ENCODE measurements around the gene ATRAID.

Gene ATRAID

GRCh38 chr2:27221166-27221565 lies 9.3 kb downstream of the ATRAID start:
- Histone ChIP-seq H3K4me3 (ENCODE audit: insufficient read depth, low read length, poor library complexity, severe bottlenecking) (no peak overlapping the region), H3K9me3 (ENCODE audit: insufficient read depth, low read length) (no peaks in the 10 kb centered on the region), H3K27me3 (ENCODE audit: low read length) (no peaks in the 10 kb centered on the region), H4K20me1 (ENCODE audit: low read depth, low read length) (no peaks in the 10 kb centered on the region), H2AFZ (ENCODE audit: low read depth, low read length, severe bottlenecking) (no peak overlapping the region), H3K9me2 (replicated peaks; ENCODE audit: insufficient read depth, low read length) (no peaks in the 10 kb centered on the region), H3K36me3 (ENCODE audit: low read length) (peaks cover 23% of the 10 kb centered on the region), H3K9ac (ENCODE audit: low read length) (no peak overlapping the region), H3K79me2 (ENCODE audit: insufficient read depth, low read length) (peaks cover 43% of the 10 kb centered on the region), H3K27ac (ENCODE audit: low read depth, low read length) (no peak overlapping the region), H3K4me2 (ENCODE audit: low read depth, low read length, poor library complexity, severe bottlenecking) (no peak overlapping the region), H3F3A (ENCODE audit: insufficient read depth) (peaks cover 3% of the 10 kb centered on the region; the same call in 1 of the 2 replicates)
- TF ChIP-seq EZH2phosphoT487 (conservative IDR thresholded peaks at IDR 0.05; ENCODE audit: low read length) (no peak), CTCF (IDR thresholded peaks at IDR 0.05; ENCODE audit: insufficient read depth, low read length, poor library complexity, severe bottlenecking) (no peak)

GRCh38 chr2:27222407-27222806 lies 10.6 kb downstream of the ATRAID start:
- Histone ChIP-seq H2AFZ (ENCODE audit: low read depth, low read length, severe bottlenecking) (no peak overlapping the region), H3K4me2 (ENCODE audit: low read depth, low read length, poor library complexity, severe bottlenecking) (no peak overlapping the region), H3K9me3 (ENCODE audit: insufficient read depth, low read length) (no peaks in the 10 kb centered on the region), H3K9me2 (replicated peaks; ENCODE audit: insufficient read depth, low read length) (no peaks in the 10 kb centered on the region), H3K79me2 (ENCODE audit: insufficient read depth, low read length) (peaks cover 41% of the 10 kb centered on the region), H3K9ac (ENCODE audit: low read length) (no peak overlapping the region), H4K20me1 (ENCODE audit: low read depth, low read length) (no peaks in the 10 kb centered on the region), H3K27ac (ENCODE audit: low read depth, low read length) (no peak overlapping the region), H3F3A (ENCODE audit: insufficient read depth) (no peaks in the 10 kb centered on the region; the same call in 1 of the 2 replicates), H3K36me3 (ENCODE audit: low read length) (peaks cover 28% of the 10 kb centered on the region; the same call in 1 of the 2 replicates), H3K4me3 (ENCODE audit: insufficient read depth, low read length, poor library complexity, severe bottlenecking) (no peak overlapping the region), H3K27me3 (ENCODE audit: low read length) (no peaks in the 10 kb centered on the region)
- TF ChIP-seq CTCF (IDR thresholded peaks at IDR 0.05; ENCODE audit: insufficient read depth, low read length, poor library complexity, severe bottlenecking): no peak
- TF ChIP-seq EZH2phosphoT487 (conservative IDR thresholded peaks at IDR 0.05; ENCODE audit: low read length): no peak

- no peak for TF ChIP-seq EZH2phosphoT487 (conservative IDR thresholded peaks at IDR 0.05; ENCODE audit: low read length)
- no peak for TF ChIP-seq CTCF (IDR thresholded peaks at IDR 0.05; ENCODE audit: insufficient read depth, low read length, poor library complexity, severe bottlenecking)
- H3K9me2 ChIP-seq (replicated peaks; ENCODE audit: insufficient read depth, low read length): no peaks in the 10 kb centered on the region
- H3K79me2 ChIP-seq (ENCODE audit: insufficient read depth, low read length): peaks cover 34% of the 10 kb centered on the region; the same call in 1 of the 2 replicates
- H3K36me3 ChIP-seq (ENCODE audit: low read length): peaks cover 37% of the 10 kb centered on the region
- no peaks in the 10 kb centered on the region for H3K9me3 ChIP-seq (ENCODE audit: insufficient read depth, low read length)
- no peak overlapping the region for H3K27ac ChIP-seq (ENCODE audit: low read depth, low read length)
- no peak overlapping the region for H2AFZ ChIP-seq (ENCODE audit: low read depth, low read length, severe bottlenecking)
- H3K27me3 ChIP-seq (ENCODE audit: low read length): no peaks in the 10 kb centered on the region
- H3K9ac ChIP-seq (ENCODE audit: low read length): no peak overlapping the region
- peaks cover 4% of the 10 kb centered on the region; the same call in 1 of the 2 replicates for H3F3A ChIP-seq (ENCODE audit: insufficient read depth)
- no peak overlapping the region for H3K4me3 ChIP-seq (ENCODE audit: insufficient read depth, low read length, poor library complexity, severe bottlenecking)
- 0 out of 2 replicates have a peak, but pooled peaks cover 3% of the 10 kb centered on the region for H4K20me1 ChIP-seq (ENCODE audit: low read depth, low read length)
- no peak overlapping the region for H3K4me2 ChIP-seq (ENCODE audit: low read depth, low read length, poor library complexity, severe bottlenecking)
Observed at GRCh38 chr2:27223416-27223815, 11.6 kb downstream of the ATRAID start.

All from SU-DHL-6 (cell line).